GM12801 (cell line): ENCODE data around the gene CFAP65.

Experiments
- CTCF ChIP-seq: IDR thresholded peaks from one replicate; pipeline ENCODE4 v1.5.1; 2011; ENCODE audit warnings: control low read depth; ENCODE audit not compliant: insufficient read length; ENCODE audit errors: extremely low read depth

The CFAP65 gene

GRCh38 chr2:219022041-219022440, 19.3 kb downstream of the CFAP65 start:
- no peak for TF ChIP-seq CTCF

GRCh38 chr2:219021591-219021990, 19.7 kb downstream of the CFAP65 start:
- TF ChIP-seq CTCF: no peak

- no peak for TF ChIP-seq CTCF
Measured at GRCh38 chr2:219020604-219021365, 20.5 kb downstream of the CFAP65 start.

GRCh38 chr2:219019436-219019835, 21.9 kb downstream of the CFAP65 start:
- no peak for TF ChIP-seq CTCF

- TF ChIP-seq CTCF: no peak
Measured at GRCh38 chr2:219018726-219019125, 22.6 kb downstream of the CFAP65 start.

- no peak for TF ChIP-seq CTCF
Measured at GRCh38 chr2:219018286-219018685, 23.0 kb downstream of the CFAP65 start.

GRCh38 chr2:219017201-219017931, 23.9 kb downstream of the CFAP65 start:
- TF ChIP-seq CTCF: no peak
